ENCODE measurements around the gene KLK3. TPM values are rescaled to one million over a fixed set of nuclear protein-coding genes. Genes with fewer than 3 reads are reported as not detected.

The KLK3 gene
- total RNA-seq, 1 donor from 2014 or later: not detected

GRCh38 chr19:50827476-50827875, 27.2 kb upstream of the KLK3 start:
- Histone ChIP-seq H3K27me3 (peaks cover 8% of the 10 kb centered on the region), H3K27ac (no peak overlapping the region), H3K4me1 (no peaks in the 10 kb centered on the region), H3K36me3 (no peaks in the 10 kb centered on the region), H3K4me3 (no peak overlapping the region), H3K9me3 (no peaks in the 10 kb centered on the region)
- TF ChIP-seq, protein P1, sequence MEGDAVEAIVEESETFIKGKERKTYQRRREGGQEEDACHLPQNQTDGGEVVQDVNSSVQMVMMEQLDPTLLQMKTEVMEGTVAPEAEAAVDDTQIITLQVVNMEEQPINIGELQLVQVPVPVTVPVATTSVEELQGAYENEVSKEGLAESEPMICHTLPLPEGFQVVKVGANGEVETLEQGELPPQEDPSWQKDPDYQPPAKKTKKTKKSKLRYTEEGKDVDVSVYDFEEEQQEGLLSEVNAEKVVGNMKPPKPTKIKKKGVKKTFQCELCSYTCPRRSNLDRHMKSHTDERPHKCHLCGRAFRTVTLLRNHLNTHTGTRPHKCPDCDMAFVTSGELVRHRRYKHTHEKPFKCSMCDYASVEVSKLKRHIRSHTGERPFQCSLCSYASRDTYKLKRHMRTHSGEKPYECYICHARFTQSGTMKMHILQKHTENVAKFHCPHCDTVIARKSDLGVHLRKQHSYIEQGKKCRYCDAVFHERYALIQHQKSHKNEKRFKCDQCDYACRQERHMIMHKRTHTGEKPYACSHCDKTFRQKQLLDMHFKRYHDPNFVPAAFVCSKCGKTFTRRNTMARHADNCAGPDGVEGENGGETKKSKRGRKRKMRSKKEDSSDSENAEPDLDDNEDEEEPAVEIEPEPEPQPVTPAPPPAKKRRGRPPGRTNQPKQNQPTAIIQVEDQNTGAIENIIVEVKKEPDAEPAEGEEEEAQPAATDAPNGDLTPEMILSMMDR (IDR thresholded peaks at IDR 0.05): no peak
- intact Hi-C loops (cut with DNase I): no loop called here
- ATAC-seq (no peak), DNase-seq (no peak)

DNA sequence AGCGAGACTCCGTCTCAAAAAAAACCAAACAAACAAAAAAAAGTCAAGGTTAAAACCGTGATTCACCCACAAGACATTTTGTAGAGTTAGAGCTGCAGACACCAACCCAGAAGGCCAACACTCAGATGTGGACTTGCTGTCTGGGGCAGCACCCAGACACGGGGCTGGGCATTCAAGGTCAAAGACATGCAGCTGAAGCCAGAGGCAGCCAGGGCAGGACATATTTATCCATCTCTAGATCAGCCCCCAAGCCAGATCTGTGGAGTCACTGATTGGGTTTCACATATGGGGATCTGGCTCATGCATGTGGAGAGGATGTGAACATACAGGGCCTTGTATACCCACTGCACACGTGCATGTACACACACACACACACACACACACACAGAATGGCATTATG, 24.9 kb upstream of the KLK3 start:
- DNase-seq (no peak), ATAC-seq (no peak)
- Histone ChIP-seq H3K4me3 (no peak overlapping the region), H3K4me1 (no peaks in the 10 kb centered on the region), H3K27ac (no peak overlapping the region), H3K36me3 (no peaks in the 10 kb centered on the region), H3K9me3 (no peaks in the 10 kb centered on the region), H3K27me3 (peaks cover 8% of the 10 kb centered on the region)
- intact Hi-C loops (cut with DNase I): no loop called here
- TF ChIP-seq, protein P1 (IDR thresholded peaks at IDR 0.05): no peak

DNA sequence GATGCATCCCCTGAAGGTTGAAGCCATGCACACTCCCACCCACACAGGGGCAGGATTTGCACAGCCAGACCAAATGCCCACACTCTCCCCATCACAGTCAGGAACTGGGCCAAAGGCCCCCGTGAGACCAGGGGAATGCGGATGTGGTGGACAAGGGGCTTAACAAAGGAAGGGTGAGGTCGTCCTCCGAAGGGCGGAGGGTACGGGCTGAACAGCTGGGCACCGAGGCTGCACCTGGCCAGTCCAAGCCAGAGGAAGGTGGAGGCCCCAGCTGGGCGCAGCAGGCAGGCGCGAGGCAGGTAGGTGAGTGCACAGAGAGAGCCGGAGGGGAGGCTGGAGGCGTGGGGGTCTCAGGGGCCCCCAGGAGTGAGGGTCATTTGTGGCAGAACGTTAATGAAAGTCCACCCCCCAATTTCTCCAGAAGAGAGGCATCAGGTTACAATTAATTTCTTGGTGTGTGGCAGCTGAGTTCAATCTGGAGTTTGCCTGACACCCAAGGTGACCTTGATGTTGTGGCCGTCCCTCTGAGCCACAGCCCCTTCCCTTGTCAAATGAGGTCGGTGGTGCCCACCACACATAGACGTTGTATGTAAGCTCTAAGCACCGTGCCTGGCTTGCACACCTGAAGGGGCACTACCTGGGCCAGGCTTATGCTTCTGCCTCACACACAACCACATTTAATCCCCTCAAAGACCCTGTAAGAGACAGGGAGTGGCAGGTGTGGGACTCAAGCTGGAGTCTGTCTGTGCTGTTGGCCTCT, 24.3 kb upstream of the KLK3 start:
- Histone ChIP-seq H3K9me3 (no peaks in the 10 kb centered on the region), H3K4me3 (no peak overlapping the region), H3K27ac (no peak overlapping the region), H3K4me1 (peaks cover 4% of the 10 kb centered on the region), H3K27me3 (peaks cover 12% of the 10 kb centered on the region), H3K36me3 (no peaks in the 10 kb centered on the region)
- no peak for DNase-seq
- ATAC-seq: peak; percentile 8
- TF ChIP-seq, protein P1 (IDR thresholded peaks at IDR 0.05): no peak
- intact Hi-C loops (cut with DNase I): no loop called here

GRCh38 chr19:50831026-50831396, 23.7 kb upstream of the KLK3 start:
- TF ChIP-seq, protein P1 (IDR thresholded peaks at IDR 0.05): no peak
- no peaks in the 10 kb centered on the region for H3K36me3 ChIP-seq
- peaks cover 18% of the 10 kb centered on the region for H3K27me3 ChIP-seq
- DNase-seq: no peak
- no peak overlapping the region for H3K27ac ChIP-seq
- intact Hi-C loops (cut with DNase I): no loop called here
- no peaks in the 10 kb centered on the region for H3K9me3 ChIP-seq
- no peak for ATAC-seq
- H3K4me3 ChIP-seq: no peak overlapping the region
- H3K4me1 ChIP-seq: peaks cover 5% of the 10 kb centered on the region

DNA sequence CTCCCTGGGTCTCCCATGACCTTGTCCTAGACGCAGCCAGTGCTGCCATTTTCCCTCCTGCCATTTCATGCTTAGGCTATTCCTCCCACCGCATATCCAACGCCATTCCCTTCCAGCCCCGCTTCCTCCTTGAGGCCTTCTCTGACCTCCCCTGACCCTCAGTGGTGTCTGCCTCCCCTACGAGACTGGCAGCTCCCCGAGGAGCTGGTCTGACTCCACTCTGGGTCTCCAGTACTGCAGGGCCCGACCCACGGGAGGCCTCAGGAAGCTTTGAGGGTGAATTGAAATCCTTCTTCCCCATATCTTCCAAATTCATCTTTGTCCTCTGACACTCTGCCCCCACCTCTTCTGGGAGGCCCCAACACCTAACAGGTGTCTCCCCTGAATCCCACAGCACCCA, 22.0 kb upstream of the KLK3 start:
- DNase-seq: no peak
- intact Hi-C loops (cut with DNase I): no loop called here

More for the DNA sequence above, 22.0 kb upstream of the KLK3 start:
- Histone ChIP-seq H3K27ac (no peak overlapping the region), H3K36me3 (no peaks in the 10 kb centered on the region), H3K9me3 (no peaks in the 10 kb centered on the region), H3K27me3 (peaks cover 21% of the 10 kb centered on the region), H3K4me3 (no peak overlapping the region), H3K4me1 (peaks cover 5% of the 10 kb centered on the region)
- TF ChIP-seq, protein P1 (IDR thresholded peaks at IDR 0.05): no peak
- no peak for ATAC-seq

Measured in upper lobe of right lung (tissue), 1 donor.